HG03139 (cell line): ENCODE measurements around the gene ARHGAP6.
A peak's percentile ranks its signal among the peaks of the same experiment; 100 is the strongest.
"Not testable (repeated sequence)": the region's sequence is repeated elsewhere in the genome, so short reads cannot be mapped to it uniquely, and the experiment has no call there.

Experiments used
- ATAC-seq: cut with Tn5 transposase; IDR thresholded peaks from one replicate; pipeline ENCODE4 v1.9.1; 2021; ENCODE audit not compliant: unreplicated experiment

Gene ARHGAP6

GRCh38 chrX:11579636-11580600 is 85.8 kb downstream of the ARHGAP6 start:
- ATAC-seq: no peak

- not testable (repeated sequence) for ATAC-seq
Observed at GRCh38 chrX:11578301-11578700, 87.4 kb downstream of the ARHGAP6 start.

- no peak for ATAC-seq
Observed at GRCh38 chrX:11577603-11578002, 88.1 kb downstream of the ARHGAP6 start.

- no peak for ATAC-seq
Observed at GRCh38 chrX:11575332-11575731, 90.4 kb downstream of the ARHGAP6 start.

- no peak for ATAC-seq
Observed at GRCh38 chrX:11567528-11568220, 98.0 kb downstream of the ARHGAP6 start.

GRCh38 chrX:11566789-11567188 is 98.9 kb downstream of the ARHGAP6 start:
- no peak for ATAC-seq

GRCh38 chrX:11566173-11566572 is 99.5 kb downstream of the ARHGAP6 start:
- no peak for ATAC-seq

- ATAC-seq: no peak
Observed at GRCh38 chrX:11564546-11564945, 101.2 kb downstream of the ARHGAP6 start.

GRCh38 chrX:11562570-11562969 is 103.2 kb downstream of the ARHGAP6 start:
- no peak for ATAC-seq

- no peak for ATAC-seq
Observed at GRCh38 chrX:11558972-11559371, 106.7 kb downstream of the ARHGAP6 start.

GRCh38 chrX:11557120-11557519 is 108.6 kb downstream of the ARHGAP6 start:
- no peak for ATAC-seq

- ATAC-seq: no peak
Observed at GRCh38 chrX:11555759-11556158, 110.0 kb downstream of the ARHGAP6 start.

- ATAC-seq: no peak
Observed at GRCh38 chrX:11553594-11553993, 112.1 kb downstream of the ARHGAP6 start.

- no peak for ATAC-seq
Observed at GRCh38 chrX:11551151-11551550, 114.6 kb downstream of the ARHGAP6 start.

GRCh38 chrX:11546917-11547316 is 118.8 kb downstream of the ARHGAP6 start:
- no peak for ATAC-seq

GRCh38 chrX:11543249-11543648 is 122.5 kb downstream of the ARHGAP6 start:
- no peak for ATAC-seq

GRCh38 chrX:11541510-11541909 is 124.2 kb downstream of the ARHGAP6 start:
- ATAC-seq: no peak

- peak; percentile 77 for ATAC-seq
Observed at GRCh38 chrX:11540532-11541377, 125.0 kb downstream of the ARHGAP6 start.

- no peak for ATAC-seq
Observed at GRCh38 chrX:11537141-11537540, 128.6 kb downstream of the ARHGAP6 start.

- ATAC-seq: no peak
Observed at GRCh38 chrX:11535156-11535919, 130.4 kb downstream of the ARHGAP6 start.
